T47D (cell line): ENCODE results near the gene ANKRD33B.
"Not testable (repeated sequence)": the region's sequence is repeated elsewhere in the genome, so short reads cannot be mapped to it uniquely, and the experiment has no call there.

Experiments
- DNase-seq, 2 experiments: peaks; one replicate each; pipeline versions ENCODE4 v3.0.0 to v3.0.0-alpha.2; 2011 to 2012; ENCODE audit warnings: low read depth in 1 of 2, low spot score in 1 of 2
- JUND ChIP-seq: IDR thresholded peaks from 2 replicates; pipeline ENCODE4 v1.6.1; 2012; ENCODE audit warnings: low read depth
- in situ Hi-C: cut with HindIII; loops from 2 replicates; pipeline ENCODE4 v1.10.0; 2016; ENCODE audit warnings: low sequenced_read_pairs, low pct_unique_long_range_greater_than_20kb

The ANKRD33B gene

DNA sequence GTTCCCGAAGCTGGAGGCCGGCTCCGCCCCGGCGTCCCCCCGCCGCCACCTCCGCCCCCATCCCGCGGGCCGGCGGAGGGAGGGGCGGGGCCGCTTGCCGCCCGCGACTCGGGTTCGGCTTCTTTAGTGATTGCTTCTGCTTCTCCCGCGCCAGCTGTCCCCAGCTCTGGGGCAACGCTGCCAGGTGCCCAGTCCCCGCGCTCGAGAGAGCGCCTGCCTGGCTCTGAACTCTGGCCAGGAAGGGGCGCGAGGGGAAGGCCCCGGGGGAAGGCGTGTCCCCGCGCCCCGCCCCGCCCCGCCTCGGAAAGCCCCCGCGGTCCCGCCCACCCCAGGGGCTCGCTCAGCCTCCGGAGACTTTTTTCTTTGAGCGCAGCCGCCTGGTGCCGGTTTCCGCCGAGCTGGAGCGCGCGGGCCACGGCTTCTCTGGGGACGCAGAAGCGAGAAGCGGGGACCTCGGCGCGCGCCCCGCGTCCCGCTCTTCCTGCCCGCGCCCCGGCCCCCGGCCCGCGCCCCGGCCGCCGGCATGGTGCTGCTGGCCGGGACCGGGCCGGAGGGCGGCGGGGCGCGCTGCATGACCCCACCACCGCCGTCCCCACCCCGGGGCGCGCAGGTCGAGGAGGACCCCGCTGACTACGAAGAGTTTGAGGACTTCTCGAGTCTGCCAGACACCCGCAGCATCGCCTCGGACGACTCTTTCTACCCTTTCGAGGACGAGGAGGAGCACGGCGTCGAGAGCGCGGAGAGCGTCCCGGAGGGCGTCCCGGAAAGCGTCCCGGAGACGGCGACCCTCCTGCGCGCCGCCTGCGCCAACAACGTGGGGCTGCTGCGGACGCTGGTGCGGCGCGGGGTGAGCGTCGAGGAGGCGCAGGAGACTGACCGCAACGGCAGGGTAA is at the start of gene ANKRD33B:
Gene ANKRD33B, plus strand, starts transcription at position 126 of the 893 bp plus-strand sequence. Its CDS starts 398 bp downstream, at position 524.
- peak in 1 of 2 experiments; percentile 38 for DNase-seq
- no peak for TF ChIP-seq JUND
- in situ Hi-C loops = no loop called here

DNA sequence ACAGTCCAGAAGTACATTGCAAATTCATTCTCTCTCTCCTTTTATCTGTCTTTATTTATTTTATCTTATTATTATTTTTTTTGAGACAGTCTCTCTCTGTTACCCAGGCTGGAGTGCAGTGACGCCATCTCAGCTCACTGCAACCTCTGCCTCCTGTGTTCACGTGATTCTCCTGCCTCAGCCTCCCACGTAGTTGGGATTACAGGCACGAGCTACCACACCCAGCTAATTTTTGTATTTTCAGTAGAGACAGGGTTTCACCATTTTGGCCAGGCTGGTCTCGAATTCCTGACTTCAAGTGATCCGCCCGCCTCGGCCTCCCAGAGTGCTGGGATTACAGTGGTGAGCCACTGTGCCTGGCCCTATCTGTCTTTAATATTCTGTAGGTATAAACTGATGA is 49.3 kb upstream of the ANKRD33B start:
- in situ Hi-C loops, DNase-seq: not testable (repeated sequence)

- no peak for TF ChIP-seq JUND
These were observed 48.4 kb upstream of the ANKRD33B start for GRCh38 chr5:10515492-10515891.

DNA sequence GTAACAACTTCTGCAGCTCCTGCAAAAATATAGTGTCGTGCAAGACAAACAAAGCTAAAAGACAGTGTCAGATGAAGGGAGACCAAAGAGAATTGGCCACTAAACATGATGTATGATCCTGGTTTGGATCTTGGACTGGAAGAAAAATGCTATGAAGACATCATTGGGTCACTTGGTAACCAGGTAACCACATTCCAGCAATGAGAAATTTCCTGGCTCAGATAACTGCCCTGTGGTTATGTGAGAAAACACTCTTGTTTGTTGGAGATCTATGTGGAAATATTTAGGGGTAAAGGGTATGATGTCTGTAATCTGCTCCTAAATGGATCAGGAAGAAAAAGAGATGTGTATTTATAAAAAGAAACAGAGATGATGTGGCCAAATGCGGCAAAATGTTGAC is 45.5 kb upstream of the ANKRD33B start:
- DNase-seq = peak in 1 of 2 experiments; percentile 55
- TF ChIP-seq JUND = no peak
- in situ Hi-C loops = no loop called here

More at GRCh38 chr5:10515492-10515891, 48.4 kb upstream of the ANKRD33B start:
- in situ Hi-C loops = no loop called here
- no peak for DNase-seq

- in situ Hi-C loops = no loop called here
- TF ChIP-seq JUND = no peak
- DNase-seq = no peak
These were observed 44.1 kb upstream of the ANKRD33B start for GRCh38 chr5:10519729-10520128.

GRCh38 chr5:10520706-10521105 is 43.2 kb upstream of the ANKRD33B start:
- in situ Hi-C loops = no loop called here
- TF ChIP-seq JUND = no peak

DNA sequence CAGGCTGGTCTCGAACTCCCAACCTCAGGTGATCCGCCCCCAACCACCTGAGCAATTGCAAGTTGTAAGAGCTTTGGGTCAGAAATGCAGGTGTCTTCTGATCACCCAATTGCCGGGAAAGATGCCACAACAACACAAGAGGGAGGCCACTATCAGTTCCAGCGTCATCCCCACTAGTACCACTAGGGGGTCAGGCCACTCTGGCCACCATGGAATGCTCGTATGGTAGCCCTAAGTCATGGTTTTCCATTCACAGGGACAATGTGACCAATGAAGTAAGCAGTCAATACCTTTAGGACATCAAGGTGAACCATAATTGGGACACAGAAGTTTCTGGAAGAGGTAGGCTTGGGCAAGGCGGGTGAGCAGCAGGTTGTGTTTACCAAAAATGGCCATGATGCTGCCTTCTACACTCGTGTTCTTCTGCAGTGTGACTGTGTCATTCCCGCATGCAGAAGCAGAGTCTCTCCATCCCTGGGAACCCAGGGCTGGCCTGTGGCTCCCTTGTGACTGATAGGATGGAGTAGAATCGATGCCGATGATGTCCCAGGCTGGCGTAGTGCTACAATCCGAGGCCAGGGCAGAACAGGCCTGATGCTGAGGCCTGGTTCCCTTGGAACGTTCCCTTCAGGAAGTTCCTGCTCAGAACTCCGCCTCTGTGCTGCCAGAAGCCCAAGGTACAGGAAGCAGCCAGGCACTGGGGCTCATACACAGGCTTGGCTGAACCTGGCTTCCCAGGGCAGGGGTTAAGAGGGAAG is 42.2 kb upstream of the ANKRD33B start:
- in situ Hi-C loops = no loop called here
- TF ChIP-seq JUND = no peak
- no peak for DNase-seq

More at GRCh38 chr5:10520706-10521105, 43.2 kb upstream of the ANKRD33B start:
- no peak for DNase-seq

GRCh38 chr5:10522224-10522611 is 41.7 kb upstream of the ANKRD33B start:
- TF ChIP-seq JUND = no peak
- in situ Hi-C loops = no loop called here
- no peak for DNase-seq

- no peak for DNase-seq
- in situ Hi-C loops = no loop called here
- no peak for TF ChIP-seq JUND
These were observed 39.3 kb upstream of the ANKRD33B start for GRCh38 chr5:10524376-10525123.

- DNase-seq = no peak
- in situ Hi-C loops = no loop called here
These were observed 38.8 kb upstream of the ANKRD33B start for GRCh38 chr5:10525124-10525495.

DNA sequence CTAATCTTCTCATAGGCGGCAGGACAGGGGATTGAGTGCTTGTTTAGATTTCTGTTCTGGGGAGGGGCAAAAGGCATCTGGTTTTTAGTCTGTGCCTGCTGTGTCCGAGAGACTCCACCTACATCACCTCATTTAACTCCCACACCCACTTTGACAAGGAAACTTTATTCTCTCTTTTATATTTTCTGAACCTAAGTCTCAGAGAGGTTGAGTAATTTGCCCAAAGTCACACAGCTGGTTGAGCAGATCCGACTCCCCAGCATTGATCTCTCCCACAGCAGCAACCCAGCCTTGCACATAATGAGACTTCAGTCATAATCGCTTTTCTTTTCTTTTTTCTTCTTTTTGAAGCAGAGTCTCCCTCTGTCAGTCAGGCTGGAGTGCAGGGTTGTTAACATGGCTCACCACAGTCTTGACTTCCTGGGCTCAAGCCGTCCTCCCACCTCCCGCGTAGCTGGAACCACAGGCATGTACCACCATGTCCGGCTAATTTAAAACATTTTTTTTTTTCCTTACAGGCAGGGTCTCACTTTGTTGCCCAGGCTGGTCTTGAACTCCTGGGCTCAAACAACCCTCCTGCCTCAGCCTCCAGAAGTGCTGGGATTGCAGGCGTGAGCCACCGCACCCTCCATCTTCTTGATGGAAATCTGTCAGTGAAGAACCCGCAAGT is 36.5 kb upstream of the ANKRD33B start:
- DNase-seq = no peak
- in situ Hi-C loops = no loop called here
- no peak for TF ChIP-seq JUND

More at GRCh38 chr5:10525124-10525495, 38.8 kb upstream of the ANKRD33B start:
- no peak for TF ChIP-seq JUND
